ENCODE measurements around the gene LRCOL1.

LRCOL1 gene

DNA sequence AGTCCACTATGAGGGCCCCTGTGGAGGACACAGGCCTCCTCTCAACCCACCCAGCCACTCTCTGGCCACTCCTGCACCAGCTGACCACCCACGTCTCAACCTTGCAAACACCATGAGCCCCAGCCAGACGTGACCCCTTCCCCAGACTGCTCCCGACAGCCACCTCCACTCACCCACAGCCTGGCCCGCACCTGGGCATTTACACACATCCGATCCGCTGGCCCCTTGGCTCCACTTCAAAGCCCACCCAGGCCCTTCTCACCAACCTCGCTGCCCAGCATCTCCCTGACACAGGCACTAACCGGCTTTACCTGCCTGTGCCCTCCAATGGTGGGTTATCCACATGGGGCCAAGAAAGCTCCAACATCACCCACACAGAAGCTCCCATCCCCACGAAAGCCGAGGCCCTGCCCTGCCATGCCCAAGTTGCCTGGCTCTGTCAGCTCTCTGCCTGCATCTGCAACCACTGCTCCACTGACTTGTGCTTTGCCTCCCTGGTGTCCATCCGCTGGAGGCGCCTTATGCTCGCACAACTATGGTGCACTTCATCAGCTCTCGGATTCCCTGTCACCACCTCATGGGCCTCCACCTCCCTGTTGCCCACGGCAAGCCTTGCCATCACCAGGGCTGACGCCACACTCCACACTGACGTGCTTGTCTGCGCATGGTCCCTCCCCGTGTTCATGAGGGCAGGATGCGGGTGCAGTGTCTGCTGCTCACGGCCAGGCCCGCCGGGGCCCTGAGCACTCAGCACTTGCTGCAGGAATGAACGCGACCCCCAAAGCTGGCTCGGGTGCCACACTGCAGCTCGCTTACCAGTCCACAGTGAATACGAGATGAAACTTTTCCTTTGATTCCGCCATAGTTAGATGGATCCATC, 24.9 kb upstream of the LRCOL1 start:
- DNase-seq (ENCODE audit: low read depth in 2 of 2), result no peak

DNA sequence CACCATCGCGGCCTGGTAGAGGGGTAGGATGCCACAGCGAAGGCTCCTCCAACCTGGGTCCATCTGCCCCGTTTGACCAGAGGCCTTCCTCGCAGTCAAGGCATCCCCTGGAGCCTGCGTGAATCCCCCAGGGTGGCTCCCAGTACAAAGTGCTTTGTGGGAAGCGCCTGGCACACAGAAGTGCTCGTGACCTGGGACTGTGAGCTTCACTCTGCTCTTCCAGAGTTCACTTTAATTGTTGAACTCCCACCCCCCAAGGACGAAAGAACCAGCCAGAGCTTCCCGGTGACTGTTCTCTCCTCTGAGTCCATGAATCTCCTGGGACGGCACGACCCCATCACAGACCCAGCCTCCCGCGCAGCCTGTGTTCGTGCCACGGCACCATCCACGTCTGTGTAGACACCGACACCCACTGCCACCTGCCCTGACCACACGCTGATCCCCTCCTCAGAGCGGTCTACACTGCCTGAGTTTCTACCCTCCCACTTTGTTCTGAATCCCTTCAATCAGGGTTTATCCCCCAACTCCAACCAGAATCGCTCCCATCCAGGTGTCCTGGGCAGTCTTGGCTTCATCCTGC, 24.1 kb upstream of the LRCOL1 start:
- DNase-seq (ENCODE audit: low read depth in 2 of 2), result no peak

DNA sequence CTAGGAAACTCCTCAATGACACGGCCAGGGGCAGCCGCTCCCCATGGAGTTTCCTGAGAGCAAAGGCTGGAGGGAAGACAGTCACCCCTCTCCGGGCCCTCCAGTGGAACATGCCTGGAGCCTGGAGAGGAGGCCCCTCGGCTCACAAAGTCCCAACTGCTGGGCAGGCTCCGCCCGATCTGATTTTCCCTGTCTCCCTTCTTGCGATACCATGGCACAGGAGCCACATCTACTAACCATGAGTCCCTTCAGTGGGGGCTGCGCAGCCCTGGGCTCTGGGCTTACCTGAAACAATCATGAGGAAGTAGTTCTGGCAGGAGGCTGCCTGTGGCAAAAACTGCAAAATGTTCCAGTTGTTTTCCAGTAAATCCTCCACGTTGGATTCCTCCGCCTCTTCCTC, 23.5 kb upstream of the LRCOL1 start:
- no peak for DNase-seq (ENCODE audit: low read depth in 2 of 2)

DNA sequence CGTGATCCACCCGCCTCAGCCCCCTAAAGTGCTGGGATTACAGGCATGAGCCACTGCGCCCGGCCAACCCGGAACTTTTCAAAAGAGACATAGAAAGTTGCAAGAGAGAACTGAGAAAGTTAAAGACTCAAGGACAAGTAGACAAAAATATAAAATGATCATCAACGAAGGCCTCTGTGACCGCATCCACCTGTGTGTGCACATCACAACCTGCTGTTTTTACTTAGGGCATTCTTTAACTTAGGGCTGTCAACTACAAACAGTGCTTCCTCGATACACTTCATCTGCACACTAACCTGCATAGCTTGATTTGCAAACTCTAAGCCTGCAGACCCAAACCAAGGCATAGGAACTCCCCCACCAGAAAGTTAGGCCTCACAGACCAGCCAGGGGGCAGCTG, 23.0 kb upstream of the LRCOL1 start:
- no peak for DNase-seq (ENCODE audit: low read depth in 2 of 2)

DNA sequence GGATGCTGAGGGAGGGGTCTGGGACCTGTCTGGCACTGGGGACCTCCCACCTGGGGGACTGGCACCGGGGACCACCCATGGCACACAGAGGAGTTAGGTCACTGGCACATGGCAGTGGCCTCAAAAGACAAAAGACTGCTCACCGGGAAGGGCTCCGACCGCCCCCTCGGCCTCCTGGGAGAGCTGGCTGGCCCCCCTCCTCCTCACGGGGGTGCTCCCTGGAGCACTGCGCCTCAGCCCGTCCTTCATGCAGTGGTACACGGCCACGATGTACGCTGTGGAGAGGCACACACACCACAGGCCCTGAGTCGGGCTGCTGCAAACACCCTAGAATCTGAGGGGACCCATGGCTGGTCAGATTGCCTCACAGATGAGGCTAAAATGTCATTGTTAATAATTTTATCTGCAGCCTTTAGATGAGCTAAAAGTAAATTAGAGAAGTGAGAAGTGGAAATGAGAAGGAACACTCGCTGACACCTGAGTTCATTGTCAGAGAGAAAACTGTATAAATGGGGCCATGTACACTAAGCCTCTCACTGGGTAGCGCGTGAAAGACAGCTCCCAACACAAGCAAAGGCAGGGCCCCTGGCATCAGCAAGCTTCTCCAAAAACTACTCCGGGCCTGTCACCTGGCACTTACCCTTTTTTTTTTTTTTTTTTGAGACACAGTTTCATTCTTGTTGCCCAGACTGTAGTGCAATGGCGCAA, 22.3 kb upstream of the LRCOL1 start:
- DNase-seq (ENCODE audit: low read depth in 2 of 2), result no peak

DNA sequence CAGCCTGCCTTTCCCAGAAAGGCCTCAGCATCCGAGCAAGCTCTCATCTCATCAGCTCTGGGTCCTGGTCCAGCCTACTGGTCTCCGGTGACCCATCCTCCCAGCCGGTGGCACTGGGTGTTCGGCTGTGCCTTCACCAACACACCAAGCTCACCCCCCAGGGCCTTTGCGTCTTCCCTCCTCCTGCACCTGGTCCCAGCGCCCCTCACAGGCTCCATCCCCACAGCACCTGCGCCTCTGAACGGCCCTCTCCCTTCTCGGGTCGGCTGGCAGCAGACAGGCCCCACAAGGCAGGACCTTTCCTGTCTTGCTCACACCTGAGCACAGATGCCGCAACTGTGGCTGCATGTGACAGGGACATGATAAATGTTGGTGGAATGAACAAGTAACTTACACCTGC, 21.3 kb upstream of the LRCOL1 start:
- no peak for DNase-seq (ENCODE audit: low read depth in 2 of 2)

DNA sequence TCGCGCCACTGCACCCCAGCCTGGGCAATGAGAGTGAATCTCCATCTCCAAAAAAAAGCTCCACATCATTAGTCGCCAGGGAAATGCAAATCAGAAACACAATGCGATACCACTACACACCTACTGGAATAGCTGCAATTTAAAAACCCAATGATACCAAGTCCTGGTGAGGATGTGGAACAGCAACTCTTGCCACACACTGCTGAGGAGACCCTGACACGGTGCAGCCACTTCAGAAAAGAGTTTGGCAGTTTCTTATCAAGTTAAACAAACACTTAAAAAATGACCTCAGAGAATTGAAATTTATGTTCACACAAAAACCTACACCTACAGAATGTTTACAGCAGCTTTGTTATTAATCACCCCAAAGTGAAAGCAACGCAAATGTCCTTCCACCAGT, 20.3 kb upstream of the LRCOL1 start:
- no peak for DNase-seq (ENCODE audit: low read depth in 2 of 2)

DNA sequence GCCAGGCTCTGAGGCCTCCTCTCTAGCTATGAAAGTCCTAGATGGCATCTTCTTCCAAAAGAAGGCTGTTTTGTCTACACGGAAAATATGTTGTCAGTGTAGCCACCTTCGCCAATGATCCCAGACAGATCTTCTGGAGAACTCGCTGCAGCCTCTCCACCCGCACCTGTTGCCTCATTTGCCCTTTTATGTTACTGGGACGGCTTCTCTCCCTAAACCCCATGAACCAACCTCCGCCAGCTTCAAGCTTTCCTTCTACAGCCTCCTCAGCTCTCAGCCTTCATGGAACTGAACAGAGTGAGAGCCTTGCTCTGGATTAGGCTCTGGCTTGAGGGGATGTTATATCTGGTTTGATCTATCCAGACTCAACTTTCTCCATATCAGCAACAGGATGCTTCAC, 18.9 kb upstream of the LRCOL1 start:
- DNase-seq (ENCODE audit: low read depth in 2 of 2), result no peak

DNA sequence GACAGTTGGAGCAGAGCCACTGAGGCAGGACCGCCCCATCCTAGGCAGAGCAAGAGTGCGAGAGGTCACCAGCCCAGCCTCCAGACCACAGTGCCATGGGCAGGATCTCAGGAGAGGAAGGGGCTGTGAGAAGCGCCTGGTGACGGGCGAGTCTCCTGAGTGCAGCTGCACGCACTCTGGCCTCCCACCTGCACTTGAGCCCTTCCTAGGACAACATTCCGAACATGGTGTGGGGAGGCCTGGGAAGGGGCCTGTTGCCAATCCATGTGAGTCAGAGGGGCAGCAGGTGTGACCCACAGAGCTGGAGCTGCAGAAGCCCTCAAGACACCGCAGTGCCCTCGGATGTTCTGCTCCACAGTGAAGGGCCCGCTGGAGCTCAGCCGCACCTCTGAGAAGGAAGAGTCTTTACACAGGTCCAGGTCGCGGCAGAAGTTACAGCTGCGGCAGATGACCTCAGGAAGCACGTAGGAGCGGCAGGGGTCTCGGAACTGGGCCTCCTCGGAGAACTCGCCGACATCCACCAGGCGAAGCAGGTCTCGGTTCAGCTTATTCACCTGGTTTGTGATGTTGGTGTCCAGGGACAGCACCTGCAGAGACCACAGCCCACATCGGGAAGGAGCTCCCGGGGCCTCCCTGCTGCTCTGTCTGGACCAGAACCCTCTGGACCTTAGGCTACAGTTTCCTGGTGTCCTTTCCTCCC, 15.5 kb upstream of the LRCOL1 start:
- no peak for DNase-seq (ENCODE audit: low read depth in 2 of 2)

DNA sequence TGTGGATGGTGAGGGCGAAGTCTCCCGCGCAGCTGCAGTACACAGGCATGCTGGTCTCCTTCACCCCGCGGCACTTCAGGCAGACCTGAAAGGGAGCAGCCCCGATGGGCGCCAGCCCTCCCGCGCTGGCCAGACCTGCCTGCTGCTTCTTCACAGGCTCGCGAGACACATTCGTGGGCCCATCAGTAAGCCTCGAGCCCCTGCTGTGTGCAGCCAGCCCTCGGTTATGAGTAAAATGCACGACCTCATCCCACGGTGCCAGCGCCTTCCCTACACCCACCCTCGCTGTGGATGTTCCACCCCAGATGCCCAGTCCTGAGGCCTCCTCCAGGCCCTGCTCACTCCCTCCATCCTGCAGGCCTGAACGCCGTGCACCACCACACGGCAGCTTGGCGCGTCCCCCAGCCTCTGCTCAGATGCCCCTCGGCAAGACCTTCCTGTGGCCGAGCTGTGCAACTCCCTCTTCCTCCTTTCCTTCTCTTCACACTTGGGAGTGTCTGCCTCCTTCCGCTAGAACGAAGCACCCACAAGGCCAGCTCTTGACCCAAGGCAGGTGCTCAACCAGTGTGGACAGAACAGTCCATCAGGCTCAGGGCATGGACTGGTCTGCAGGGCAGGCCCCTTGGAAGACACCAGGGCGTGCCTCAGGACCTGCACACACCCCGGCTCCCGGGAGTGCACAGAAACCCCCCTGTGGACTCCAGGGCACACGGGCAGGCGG, 14.7 kb upstream of the LRCOL1 start:
- no peak for DNase-seq (ENCODE audit: low read depth in 2 of 2)

DNA sequence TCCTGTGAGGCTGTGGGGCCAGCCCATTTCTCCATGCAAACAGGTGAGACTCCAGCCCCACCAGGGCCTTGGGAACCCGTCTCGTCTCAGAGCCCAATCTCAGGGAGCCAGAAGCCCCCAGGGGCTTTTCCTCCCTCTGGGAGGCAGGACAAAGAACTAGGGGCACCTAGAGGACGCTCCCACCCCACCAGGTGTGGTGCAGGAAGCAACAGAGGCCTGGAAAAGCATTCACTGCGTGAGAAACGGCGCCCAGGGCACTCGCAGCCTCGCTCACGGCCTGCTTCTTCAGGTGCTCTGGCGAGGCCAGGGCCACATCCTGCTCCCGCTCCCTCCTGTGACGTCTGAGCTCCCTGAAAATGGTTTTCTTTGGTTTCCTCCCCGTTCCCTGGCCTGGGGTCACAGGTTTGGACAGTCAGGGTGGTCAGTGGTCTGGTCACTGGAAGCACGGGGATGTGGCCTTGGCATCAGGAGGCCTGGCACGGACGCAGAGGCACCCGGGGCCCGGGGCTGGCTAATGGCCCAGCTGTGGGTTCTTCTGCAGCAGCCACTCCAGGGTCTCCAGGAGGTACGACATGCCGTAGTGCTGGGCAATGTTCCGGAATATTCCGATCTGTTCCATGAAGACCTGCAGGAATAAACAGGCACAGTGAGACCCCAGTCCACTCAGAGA, 13.9 kb upstream of the LRCOL1 start:
- DNase-seq (ENCODE audit: low read depth in 2 of 2), result no peak

DNA sequence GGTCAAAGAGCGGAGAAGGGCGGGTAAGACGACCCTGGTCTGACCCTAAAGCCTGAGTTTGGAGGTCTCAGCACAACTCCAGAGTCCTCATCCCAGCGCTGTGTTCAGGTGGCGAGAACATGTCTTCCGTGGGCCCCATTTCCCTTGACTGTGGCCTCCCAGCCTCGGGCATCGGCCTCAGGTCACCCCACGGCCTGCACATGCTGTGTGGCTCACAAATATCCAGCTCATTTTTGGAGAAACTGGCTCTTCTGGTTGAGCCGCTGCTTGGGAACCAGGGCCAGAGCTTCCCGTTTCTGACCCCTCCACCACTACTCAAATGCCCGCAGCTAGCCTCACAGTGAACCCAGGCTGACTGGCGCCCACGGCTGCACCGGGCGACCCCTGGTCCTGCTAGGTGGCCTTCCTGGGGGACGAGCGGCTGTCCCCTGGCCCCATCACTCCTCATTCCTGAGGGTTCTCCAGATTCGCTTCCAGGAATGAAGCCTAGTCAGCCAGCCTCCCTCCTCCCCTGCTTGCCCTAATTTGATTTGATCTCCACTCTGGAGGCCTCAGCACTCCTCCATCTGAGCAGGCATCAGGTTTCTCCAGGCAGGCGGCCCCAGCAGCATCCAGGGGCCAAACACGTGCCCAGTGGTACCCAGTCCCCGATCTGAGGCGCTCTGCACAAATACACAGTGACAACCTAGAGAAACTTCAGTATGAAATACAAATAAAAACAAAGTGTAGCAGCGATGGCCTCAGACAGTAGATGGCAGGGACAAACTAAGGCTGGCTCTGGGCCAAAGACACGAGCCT, 12.9 kb upstream of the LRCOL1 start:
- DNase-seq (ENCODE audit: low read depth in 2 of 2), result no peak

DNA sequence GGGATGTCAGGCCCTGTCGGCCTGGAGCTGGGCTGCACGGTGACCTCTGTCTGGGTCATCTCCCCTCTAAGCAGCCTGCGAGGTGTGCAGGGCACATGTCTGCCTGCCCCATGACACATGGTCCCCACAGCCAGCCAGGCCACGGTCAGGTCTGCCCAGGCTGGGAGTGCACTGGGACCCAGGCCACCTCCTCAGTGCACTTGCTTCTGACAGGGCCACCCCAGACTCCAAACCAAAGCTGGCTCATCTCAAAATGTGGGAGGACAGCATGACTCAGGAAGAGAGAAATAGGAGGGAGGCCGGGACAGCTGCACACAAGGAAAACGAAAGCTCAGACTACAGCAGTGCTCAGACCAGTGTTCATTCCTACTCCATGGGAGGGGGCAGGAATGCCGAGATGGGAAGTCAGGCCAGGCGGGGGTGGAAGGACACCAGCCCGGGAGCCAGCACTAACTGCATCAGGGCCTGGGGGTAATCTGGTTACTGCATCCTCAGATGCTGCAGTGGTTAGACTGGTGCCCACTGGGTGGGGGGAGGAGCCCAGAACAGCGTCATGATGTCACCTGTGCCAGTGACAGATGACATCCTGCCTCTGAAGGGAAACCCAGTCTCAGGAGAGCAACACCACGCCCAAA, 12.2 kb upstream of the LRCOL1 start:
- no peak for DNase-seq (ENCODE audit: low read depth in 2 of 2)

DNA sequence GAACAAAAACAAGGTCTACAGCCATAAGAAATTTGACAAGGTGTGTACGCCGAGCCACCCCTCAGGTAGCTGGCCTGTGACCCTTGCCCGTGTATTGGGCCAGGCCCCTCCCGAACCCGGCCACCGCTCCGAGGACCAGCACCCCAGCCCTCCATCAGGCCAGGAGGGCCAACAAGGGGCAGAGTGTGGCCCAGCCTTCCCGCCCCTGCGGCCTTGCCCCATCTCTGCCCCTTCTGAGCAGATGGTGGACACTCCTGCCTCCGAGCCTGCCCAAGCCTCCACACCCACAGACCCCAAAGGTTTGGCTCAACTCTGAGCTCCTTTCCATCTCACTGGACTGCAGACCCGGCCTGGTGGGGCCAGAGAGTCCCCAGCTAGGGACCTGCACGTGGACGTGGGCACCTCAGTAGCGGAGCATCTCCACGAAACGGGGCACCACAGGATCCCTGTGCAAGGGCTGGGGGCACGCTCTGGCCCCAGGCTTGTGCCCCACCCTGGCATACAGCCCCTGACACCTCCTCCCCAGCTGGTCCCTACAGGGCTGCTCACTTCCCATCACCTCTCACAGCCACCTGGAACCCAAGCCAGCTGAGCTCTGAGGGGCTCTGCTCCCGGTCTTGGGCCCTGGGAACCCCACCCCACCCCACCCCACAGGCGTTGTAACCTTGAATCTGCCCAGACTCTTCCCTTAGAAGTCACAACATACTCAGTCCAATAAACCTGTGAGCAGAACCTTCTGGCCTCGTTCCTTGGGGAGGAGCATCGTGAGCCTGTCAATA, 11.5 kb upstream of the LRCOL1 start:
- no peak for DNase-seq (ENCODE audit: low read depth in 2 of 2)

DNA sequence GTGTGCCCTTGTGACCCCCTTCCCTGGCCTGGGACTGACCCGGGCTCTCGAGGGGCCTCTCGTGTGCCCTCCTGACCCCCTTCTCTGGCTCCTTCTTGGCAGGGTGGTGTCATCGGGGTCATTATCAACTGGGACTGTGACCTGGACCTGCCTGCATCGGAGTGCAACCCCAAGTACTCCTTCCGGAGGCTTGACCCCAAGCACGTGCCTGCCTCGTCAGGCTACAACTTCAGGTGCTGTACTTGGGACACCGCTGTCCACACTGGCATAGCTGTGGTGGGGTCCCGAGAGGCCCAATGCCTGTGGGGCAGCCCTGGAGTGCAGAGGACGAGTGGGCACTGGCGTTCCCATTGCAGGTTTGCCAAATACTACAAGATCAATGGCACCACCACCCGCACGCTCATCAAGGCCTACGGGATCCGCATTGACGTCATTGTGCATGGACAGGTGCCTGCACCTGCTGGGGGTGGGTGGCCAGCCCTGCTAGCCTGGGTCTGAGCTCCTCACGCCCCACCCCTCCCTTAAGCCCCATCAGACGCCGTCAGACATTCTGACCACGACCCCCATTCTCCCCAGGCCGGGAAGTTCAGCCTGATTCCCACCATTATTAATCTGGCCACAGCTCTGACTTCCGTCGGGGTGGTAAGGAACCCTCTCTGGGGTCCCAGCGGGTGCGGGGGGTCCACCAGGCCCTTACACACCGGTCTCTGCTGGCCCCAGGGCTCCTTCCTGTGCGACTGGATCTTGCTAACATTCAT, 10.7 kb upstream of the LRCOL1 start:
- no peak for DNase-seq (ENCODE audit: low read depth in 2 of 2)

DNA sequence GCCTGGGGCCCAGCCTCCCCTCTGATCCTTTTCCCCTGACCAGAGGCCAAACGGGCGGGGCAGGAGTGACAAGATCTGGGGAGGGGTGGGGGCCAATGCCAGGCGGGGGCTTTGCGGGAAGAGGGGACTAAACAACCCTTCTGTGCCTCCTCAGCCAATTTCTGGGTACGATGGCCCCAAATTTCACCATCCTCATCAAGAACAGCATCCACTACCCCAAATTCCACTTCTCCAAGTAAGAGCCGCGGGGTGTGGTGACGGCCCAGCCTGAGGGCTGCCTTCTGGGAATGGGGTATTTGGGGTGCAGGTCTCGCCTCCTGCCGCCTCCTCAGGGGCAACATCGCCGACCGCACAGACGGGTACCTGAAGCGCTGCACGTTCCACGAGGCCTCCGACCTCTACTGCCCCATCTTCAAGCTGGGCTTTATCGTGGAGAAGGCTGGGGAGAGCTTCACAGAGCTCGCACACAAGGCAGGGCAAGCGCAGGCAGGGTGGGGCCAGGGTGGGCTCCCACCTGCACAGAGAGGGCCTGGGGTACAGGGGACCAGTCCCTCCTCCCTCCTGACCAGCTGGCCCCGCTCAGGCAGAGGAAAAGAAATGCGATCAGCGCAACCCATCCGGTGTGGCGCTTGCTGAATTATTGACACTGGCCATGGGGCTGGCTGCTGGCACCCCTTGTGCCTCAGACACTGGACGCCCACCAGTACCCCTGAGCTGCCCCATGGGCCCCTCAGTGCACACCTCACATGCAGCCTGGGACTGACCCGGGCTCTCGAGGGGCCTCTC, 9.9 kb upstream of the LRCOL1 start:
- no peak for DNase-seq (ENCODE audit: low read depth in 2 of 2)

DNA sequence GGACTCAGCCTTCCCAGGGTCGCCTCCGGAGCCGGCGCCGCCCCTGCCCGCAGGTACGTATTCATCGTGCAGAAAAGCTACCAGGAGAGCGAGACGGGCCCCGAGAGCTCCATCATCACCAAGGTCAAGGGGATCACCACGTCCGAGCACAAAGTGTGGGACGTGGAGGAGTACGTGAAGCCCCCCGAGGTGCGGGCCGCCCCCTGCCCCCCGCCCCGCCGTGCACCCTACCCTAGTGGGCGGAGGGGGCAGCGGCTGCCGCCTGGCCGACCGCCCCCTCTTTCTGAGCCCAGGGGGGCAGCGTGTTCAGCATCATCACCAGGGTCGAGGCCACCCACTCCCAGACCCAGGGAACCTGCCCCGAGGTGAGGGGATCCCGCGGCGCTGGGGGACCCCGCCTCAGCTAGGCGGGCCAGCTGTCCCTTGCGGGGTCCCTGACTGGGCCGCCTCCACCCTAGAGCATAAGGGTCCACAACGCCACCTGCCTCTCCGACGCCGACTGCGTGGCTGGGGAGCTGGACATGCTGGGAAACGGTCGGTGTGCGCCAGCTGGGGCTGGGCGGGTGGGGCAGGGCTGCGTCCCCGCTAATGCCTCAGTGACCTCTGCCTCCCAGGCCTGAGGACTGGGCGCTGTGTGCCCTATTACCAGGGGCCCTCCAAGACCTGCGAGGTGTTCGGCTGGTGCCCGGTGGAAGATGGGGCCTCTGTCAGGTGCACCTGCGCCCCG, 9.2 kb upstream of the LRCOL1 start:
- no peak for DNase-seq (ENCODE audit: low read depth in 2 of 2)

Measured in stimulated activated CD8-positive, alpha-beta memory T cell treated with anti-CD3 and anti-CD28 coated beads, Interleukin-15, amount 100 ng/mL, for 4 hours (primary cell).